ENCODE measurements around the gene CLIC5. TPM values are rescaled to one million over a fixed set of nuclear protein-coding genes. Genes with fewer than 3 reads are reported as not detected.

The CLIC5 gene
- total and polyA plus RNA-seq, 11 donors: 63.0 to 381 (median 244) TPM

DNA sequence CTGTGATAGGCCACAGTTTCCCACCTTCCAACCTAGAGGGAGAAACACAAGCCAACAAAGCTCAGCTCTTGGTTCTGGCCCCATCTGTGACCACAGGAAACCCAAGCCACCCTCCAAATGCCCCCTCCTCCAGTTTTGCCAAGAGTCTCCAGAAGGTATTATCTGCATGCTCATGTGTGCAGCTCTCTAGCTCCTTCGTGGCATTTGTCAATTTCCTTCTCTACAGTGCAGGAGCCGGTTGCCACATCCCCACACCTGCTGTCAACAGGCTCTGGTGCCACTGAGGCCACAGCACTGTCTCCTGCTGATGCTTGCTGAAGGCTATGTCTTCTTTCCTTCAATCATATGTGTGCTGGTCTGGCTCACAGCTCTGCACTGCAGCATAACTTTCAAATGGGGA is 177.2 kb downstream of the CLIC5 start:
- ATAC-seq (no peak), DNase-seq (no peak)
- no peak for TF ChIP-seq POLR2A (IDR thresholded peaks at IDR 0.05)
- TF ChIP-seq, protein P1, sequence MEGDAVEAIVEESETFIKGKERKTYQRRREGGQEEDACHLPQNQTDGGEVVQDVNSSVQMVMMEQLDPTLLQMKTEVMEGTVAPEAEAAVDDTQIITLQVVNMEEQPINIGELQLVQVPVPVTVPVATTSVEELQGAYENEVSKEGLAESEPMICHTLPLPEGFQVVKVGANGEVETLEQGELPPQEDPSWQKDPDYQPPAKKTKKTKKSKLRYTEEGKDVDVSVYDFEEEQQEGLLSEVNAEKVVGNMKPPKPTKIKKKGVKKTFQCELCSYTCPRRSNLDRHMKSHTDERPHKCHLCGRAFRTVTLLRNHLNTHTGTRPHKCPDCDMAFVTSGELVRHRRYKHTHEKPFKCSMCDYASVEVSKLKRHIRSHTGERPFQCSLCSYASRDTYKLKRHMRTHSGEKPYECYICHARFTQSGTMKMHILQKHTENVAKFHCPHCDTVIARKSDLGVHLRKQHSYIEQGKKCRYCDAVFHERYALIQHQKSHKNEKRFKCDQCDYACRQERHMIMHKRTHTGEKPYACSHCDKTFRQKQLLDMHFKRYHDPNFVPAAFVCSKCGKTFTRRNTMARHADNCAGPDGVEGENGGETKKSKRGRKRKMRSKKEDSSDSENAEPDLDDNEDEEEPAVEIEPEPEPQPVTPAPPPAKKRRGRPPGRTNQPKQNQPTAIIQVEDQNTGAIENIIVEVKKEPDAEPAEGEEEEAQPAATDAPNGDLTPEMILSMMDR (IDR thresholded peaks at IDR 0.05): no peak
- H3K4me3 ChIP-seq: no peak overlapping the region
- intact Hi-C loops (cut with DNase I): no loop called here
- no peak overlapping the region for H3K27ac ChIP-seq
- WGBS, 4 donors: 70 to 88% (median 73%) methylated on average over 2 of the region's 2 CpGs
- H3K27me3 ChIP-seq: no peaks in the 10 kb centered on the region
- H3K4me1 ChIP-seq: peaks cover 0 to 13% (median 0%) of the 10 kb centered on the region in 12 donors
- H3K9me3 ChIP-seq: no peaks in the 10 kb centered on the region
- no peaks in the 10 kb centered on the region for H3K36me3 ChIP-seq

DNA sequence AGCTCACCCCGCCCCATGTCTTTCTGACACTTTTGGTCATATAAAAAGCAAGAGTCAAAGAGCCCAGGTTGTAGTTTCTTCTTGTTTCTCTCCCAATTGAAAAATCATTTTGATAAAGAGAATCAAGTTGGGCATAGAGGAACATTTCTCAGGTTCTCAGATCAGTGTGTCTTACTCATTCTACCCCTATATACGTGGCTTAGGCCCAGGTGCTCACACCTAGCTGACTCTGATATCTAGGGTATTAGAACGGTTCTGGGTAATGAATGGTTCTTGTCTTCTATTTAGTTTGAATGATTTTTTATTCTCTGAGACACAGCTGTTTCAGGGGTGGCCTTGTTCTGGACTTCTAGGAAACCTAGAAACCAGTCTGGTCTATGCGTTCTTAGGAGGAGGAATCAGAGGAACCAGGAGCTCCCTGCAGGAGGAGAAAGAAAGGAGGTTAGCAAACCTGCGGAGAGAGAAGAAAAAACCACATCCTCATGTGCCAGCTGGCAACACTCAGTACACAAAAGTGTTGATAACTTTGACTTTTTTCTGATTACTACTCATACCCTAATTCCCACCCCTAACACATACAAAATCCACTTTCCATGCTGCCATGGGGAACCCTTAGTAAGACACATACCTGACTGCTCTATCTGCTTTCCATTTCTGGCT is 178.0 kb downstream of the CLIC5 start:
- H3K4me1 ChIP-seq: peaks cover 0 to 13% (median 0%) of the 10 kb centered on the region in 12 donors
- no peak for DNase-seq
- ATAC-seq: no peak
- H3K27me3 ChIP-seq: no peaks in the 10 kb centered on the region
- H3K4me3 ChIP-seq: no peak overlapping the region
- TF ChIP-seq POLR2A (IDR thresholded peaks at IDR 0.05): no peak
- TF ChIP-seq, protein P1 (IDR thresholded peaks at IDR 0.05): no peak
- 73 to 90% (median 87%) methylated on average over 5 of the region's 5 CpGs for WGBS, 4 donors
- no peak overlapping the region for H3K27ac ChIP-seq
- no peaks in the 10 kb centered on the region for H3K36me3 ChIP-seq
- intact Hi-C loops (cut with DNase I): no loop called here
- no peaks in the 10 kb centered on the region for H3K9me3 ChIP-seq

DNA sequence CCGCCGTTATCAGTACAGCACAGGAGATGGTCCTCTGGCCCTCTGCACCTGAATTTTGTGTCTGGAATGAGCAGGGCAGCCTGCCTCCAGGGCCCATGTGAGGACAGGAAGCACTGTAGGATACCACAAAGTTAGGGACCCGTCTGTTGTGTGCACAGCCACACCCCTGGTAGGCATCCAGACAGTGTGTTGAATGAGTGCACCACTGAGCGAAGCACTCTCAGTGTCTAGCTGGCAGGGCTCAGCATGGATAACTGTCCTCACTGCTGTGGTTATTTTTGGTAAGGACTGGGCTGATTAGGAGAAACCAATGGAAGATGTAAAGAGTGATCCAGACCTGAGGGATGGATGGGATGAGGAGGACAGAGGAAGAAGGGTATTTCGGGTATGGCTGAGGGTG is 178.7 kb downstream of the CLIC5 start:
- H3K4me3 ChIP-seq: no peak overlapping the region
- H3K36me3 ChIP-seq: no peaks in the 10 kb centered on the region
- no peaks in the 10 kb centered on the region for H3K27me3 ChIP-seq
- 76 to 82% (median 81%) methylated on average over 5 of the region's 5 CpGs for WGBS, 4 donors
- H3K27ac ChIP-seq: no peak overlapping the region
- no peak for DNase-seq
- no peaks in the 10 kb centered on the region for H3K9me3 ChIP-seq
- intact Hi-C loops (cut with DNase I): no loop called here
- ATAC-seq: peak; percentile 29 to 56 (median 55)
- TF ChIP-seq, protein P1 (IDR thresholded peaks at IDR 0.05): no peak
- no peak for TF ChIP-seq POLR2A (IDR thresholded peaks at IDR 0.05)
- H3K4me1 ChIP-seq: peaks cover 0 to 13% (median 0%) of the 10 kb centered on the region in 12 donors

DNA sequence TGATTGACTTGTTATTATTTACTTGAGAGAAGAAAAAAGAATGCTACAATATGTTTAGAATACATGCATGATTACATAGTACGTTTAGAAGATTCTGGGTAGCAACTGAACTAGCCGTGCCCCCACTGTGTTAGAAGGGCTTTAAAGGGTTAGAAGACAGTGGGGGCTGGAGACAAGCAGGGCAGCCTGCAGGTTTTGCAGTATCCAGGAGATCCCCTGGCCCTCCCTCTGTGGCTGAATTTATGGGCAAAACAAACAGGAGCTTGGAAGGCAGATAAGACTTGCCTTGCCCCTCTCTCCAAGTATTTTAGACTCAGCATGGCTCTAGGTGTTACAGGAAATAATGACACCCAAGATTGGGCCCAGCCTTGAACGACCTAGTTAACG is 179.2 kb downstream of the CLIC5 start:
- Histone ChIP-seq H3K4me1 (peaks cover 0 to 13% (median 0%) of the 10 kb centered on the region in 12 donors), H3K27ac (no peak overlapping the region), H3K36me3 (no peaks in the 10 kb centered on the region), H3K4me3 (no peak overlapping the region), H3K27me3 (no peaks in the 10 kb centered on the region), H3K9me3 (no peaks in the 10 kb centered on the region)
- TF ChIP-seq, protein P1 (IDR thresholded peaks at IDR 0.05): no peak
- TF ChIP-seq POLR2A (IDR thresholded peaks at IDR 0.05): no peak
- intact Hi-C loops (cut with DNase I): no loop called here
- ATAC-seq: no peak
- WGBS, 4 donors: 59 to 73% (median 67%) methylated on average over 4 of the region's 4 CpGs
- DNase-seq: no peak
